Measurements from ENCODE around the gene TMEM121.
A peak's percentile ranks its signal among the peaks of the same experiment; 100 is the strongest.

Gene TMEM121

DNA sequence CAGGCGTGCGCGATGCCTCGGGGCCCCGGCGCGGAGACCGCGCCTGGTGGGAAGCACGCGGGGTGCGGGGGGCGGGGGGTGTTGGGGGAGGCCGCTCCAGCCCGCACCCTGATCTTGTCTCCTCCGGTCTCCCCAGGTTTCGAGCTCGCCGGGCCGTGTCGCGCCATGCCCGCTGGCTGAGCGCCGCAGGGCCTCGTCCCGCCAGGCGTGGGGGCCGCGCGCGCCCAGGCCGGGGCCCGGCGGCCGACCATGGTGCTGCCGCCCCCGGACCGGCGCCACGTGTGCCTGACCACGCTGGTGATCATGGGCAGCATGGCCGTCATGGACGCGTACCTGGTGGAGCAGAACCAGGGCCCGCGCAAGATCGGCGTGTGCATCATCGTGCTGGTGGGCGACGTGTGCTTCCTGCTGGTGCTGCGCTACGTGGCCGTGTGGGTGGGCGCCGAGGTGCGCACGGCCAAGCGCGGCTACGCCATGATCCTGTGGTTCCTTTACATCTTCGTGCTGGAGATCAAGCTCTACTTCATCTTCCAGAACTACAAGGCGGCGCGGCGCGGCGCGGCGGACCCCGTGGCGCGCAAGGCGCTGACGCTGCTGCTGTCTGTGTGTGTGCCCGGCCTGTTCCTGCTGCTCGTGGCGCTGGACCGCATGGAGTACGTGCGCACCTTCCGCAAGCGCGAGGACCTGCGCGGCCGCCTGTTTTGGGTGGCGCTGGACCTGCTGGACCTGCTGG is 2.4 kb downstream of the TMEM121 start:
- TF ChIP-seq, protein P1, sequence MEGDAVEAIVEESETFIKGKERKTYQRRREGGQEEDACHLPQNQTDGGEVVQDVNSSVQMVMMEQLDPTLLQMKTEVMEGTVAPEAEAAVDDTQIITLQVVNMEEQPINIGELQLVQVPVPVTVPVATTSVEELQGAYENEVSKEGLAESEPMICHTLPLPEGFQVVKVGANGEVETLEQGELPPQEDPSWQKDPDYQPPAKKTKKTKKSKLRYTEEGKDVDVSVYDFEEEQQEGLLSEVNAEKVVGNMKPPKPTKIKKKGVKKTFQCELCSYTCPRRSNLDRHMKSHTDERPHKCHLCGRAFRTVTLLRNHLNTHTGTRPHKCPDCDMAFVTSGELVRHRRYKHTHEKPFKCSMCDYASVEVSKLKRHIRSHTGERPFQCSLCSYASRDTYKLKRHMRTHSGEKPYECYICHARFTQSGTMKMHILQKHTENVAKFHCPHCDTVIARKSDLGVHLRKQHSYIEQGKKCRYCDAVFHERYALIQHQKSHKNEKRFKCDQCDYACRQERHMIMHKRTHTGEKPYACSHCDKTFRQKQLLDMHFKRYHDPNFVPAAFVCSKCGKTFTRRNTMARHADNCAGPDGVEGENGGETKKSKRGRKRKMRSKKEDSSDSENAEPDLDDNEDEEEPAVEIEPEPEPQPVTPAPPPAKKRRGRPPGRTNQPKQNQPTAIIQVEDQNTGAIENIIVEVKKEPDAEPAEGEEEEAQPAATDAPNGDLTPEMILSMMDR (IDR thresholded peaks at IDR 0.05; ENCODE audit: low read depth, low read length, missing control alignments), result no peak
- in situ Hi-C loops (cut with HindIII; ENCODE audit: low sequenced_read_pairs), result no loop called here
- DNase-seq (ENCODE audit: low read depth), result no peak
- peak overlapping the region; percentile 50 for H3K4me3 ChIP-seq (ENCODE audit: low read depth, low read length)

DNA sequence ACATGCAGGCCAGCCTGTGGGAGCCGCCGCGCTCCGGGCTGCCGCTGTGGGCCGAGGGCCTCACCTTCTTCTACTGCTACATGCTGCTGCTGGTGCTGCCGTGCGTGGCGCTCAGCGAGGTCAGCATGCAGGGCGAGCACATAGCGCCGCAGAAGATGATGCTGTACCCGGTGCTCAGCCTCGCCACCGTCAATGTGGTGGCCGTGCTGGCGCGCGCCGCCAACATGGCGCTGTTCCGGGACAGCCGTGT is 2.9 kb downstream of the TMEM121 start:
- TF ChIP-seq, protein P1 (IDR thresholded peaks at IDR 0.05; ENCODE audit: low read depth, low read length, missing control alignments), result no peak
- in situ Hi-C loops (cut with HindIII; ENCODE audit: low sequenced_read_pairs), result no loop called here
- H3K4me3 ChIP-seq (ENCODE audit: low read depth, low read length), result no peak overlapping the region
- no peak for DNase-seq (ENCODE audit: low read depth)

DNA sequence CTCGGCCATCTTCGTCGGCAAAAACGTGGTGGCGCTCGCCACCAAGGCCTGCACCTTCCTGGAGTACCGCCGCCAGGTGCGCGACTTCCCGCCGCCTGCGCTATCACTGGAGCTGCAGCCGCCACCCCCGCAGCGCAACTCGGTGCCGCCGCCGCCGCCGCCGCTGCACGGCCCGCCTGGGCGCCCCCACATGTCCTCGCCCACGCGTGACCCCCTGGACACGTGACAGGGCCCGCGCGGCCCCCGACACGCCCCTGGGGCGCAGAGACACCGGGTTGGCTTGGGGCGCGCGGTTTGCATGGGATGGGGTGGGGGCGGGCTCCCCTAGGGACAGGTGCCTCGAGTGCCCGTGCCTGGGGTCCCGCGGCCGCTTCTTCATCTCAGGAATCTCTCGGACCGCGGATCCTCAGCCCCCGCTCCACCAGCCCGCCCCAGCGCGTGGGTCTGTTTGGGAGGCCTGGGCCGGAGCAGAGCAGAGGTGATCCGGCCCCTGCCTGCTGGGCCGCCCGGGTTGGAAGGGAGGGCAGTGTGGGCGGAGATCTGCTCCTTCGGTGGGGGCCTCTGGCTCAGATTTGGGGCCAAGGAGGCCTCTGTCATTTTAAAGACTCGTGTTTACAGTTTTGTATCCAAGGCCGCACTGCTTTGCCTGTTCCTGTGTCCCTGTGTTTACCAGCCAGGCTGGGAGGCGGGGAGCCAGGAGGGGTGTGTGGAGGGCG is 3.3 kb downstream of the TMEM121 start:
- no peak overlapping the region for H3K4me3 ChIP-seq (ENCODE audit: low read depth, low read length)
- in situ Hi-C loops (cut with HindIII; ENCODE audit: low sequenced_read_pairs), result no loop called here
- no peak for DNase-seq (ENCODE audit: low read depth)
- TF ChIP-seq, protein P1 (IDR thresholded peaks at IDR 0.05; ENCODE audit: low read depth, low read length, missing control alignments), result no peak

DNA sequence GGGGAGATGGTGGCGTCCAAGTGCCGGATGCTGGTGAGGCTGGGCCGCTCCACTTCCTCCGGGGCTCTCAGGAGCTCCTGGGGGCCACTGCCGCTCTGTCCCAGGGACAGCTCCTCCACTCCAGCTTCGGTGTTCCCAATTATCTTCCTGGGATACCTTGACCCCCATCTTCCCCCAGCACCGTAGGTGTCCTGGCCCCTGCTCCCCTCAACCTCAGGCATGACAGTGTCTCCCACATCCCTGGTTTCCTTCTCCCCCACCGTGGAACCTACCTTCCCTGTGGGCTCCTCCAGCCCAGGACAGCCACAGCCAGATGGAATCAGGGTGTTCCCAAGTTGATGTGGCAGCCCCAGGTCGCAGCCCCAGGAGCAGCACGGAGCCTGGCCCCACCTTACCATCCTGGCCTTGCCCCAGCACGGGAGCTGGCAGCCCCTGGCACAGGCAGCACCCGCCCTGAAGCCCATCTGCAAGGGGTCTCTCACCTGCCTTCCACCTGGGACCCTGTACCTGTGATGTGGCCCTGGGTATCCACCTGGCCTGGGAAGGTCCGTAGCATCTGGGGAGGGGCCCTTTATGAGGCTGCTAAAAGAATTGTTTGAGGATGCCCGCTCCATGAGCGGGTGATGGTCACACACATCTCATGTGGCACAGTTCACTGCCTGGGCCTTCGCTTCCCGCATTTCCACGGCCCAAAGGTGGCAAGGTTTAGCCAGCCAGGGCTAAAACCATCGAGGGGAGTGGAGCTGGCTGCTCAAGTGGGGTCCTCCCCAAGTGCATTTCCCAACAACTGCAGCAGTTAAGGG is 4.1 kb downstream of the TMEM121 start:
- DNase-seq (ENCODE audit: low read depth), result no peak
- H3K4me3 ChIP-seq (ENCODE audit: low read depth, low read length), result no peak overlapping the region
- in situ Hi-C loops (cut with HindIII; ENCODE audit: low sequenced_read_pairs), result no loop called here
- TF ChIP-seq, protein P1 (IDR thresholded peaks at IDR 0.05; ENCODE audit: low read depth, low read length, missing control alignments), result no peak

DNA sequence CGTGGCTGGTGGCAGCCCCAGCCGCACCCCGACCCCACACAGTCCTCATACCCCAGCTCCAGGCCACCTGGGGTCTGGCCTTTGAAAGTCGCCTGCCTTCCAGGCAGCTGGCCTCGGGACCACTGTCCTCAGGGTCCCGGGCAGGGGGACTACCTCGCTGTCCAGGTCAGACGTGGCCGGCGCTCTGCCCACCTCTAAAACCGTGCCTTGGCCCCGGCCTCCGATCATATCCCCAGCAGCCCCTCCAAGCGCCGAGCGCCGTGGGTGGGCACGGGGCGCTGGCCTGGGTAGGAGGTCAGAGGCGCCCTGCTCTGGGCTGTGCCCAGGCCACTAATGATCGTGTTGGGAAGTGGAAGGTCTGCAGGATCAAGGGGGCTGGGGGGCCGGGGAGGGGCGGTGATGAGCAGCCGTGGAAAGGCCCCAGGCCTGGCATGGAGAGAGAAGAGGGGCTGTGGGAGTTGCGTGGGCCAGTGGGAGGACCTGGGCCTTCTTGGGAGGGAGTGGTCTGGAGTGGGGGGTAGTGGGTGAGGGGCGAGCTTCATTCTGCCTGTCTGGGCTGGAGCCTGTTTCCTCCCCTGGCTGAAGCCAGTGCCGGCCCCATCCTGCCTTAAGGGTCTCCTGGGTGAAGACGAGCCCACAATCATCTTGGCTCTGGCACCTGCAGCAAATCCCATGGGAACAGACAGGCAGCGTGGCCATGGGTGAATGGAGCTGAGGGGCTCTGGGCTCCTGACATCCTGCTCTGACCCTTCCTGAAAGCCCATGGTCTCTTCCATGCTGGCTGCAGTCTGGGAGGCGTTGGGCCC is 4.9 kb downstream of the TMEM121 start:
- TF ChIP-seq, protein P1 (IDR thresholded peaks at IDR 0.05; ENCODE audit: low read depth, low read length, missing control alignments), result no peak
- no peak overlapping the region for H3K4me3 ChIP-seq (ENCODE audit: low read depth, low read length)
- in situ Hi-C loops (cut with HindIII; ENCODE audit: low sequenced_read_pairs), result no loop called here
- DNase-seq (ENCODE audit: low read depth), result no peak

Measured in astrocyte of the cerebellum (primary cell).